Prostate gland (tissue), 2 donors: Measurements from ENCODE around the gene ARHGAP40. TPM values are rescaled to one million over a fixed set of nuclear protein-coding genes. Genes with fewer than 3 reads are reported as not detected.

Experiments used
- DNase-seq: peaks from one replicate; pipeline ENCODE4 v3.0.0-alpha.2; 2019; ENCODE audit warnings: low spot score
- H3K27ac ChIP-seq, 2 donors: fragments of 200-600 bp; sonication (generic); 2 replicates each; pipeline ENCODE4 v1.5.1; 2017 to 2019
- H3K27me3 ChIP-seq: fragments of 200-600 bp; sonication (generic); replicated peaks from 2 replicates; pipeline ENCODE4 v1.5.1; 2019; ENCODE audit not compliant: insufficient read depth
- H3K36me3 ChIP-seq, 2 donors: fragments of 200-600 bp; sonication (generic); 1 replicate in 1 of 2; 2 replicates in 1 of 2; pipeline versions ENCODE4 v1.5.1 to v1.8.1; 2017 to 2019
- H3K4me1 ChIP-seq: fragments of 200-600 bp; sonication (generic); replicated peaks from 2 replicates; pipeline ENCODE4 v1.5.1; 2019
- H3K4me3 ChIP-seq, 2 donors: fragments of 200-600 bp; sonication (generic); 2 replicates each; pipeline ENCODE4 v1.5.1; 2017 to 2019
- H3K9me3 ChIP-seq: fragments of 200-600 bp; sonication (generic); 2 replicates; pipeline ENCODE4 v1.5.1; 2017
- CTCF ChIP-seq, 4 experiments: fragments of 200-600 bp in 2 of 4; fragments of 450-650 bp in 2 of 4; sonication (generic) in 2 of 4; IDR thresholded peaks; 1 replicate in 3 of 4; 2 replicates in 1 of 4; pipeline ENCODE4 v1.5.1; 2016 to 2019; ENCODE audit warnings: antibody characterized with exemption in 4 of 4, mild to moderate bottlenecking in 2 of 4, moderate library complexity in 2 of 4
- POLR2A ChIP-seq: fragments of 450-650 bp; IDR thresholded peaks from one replicate; pipeline ENCODE4 v1.6.1; 2016; ENCODE audit warnings: antibody characterized with exemption, mild to moderate bottlenecking
- POLR2AphosphoS5 ChIP-seq: sonication (generic); formaldehyde crosslinking; IDR thresholded peaks from one replicate; pipeline ENCODE4 v1.6.1; 2017; ENCODE audit warnings: antibody characterized with exemption
- WGBS: methylation state at CpG from one replicate; pipeline ENCODE4 v1.1.5; 2018; 5-methylcytosine and 5-hydroxymethylcytosine counted together
- intact Hi-C: fragments of 100-400 bp; cut with DNase I; formaldehyde crosslinking; loops from one replicate; pipeline ENCODE4 v1.14.2; 2022
- total RNA-seq, 2 donors: library from RNA; depleted of rRNA; stranded (reverse); fragments of >200 nt; gene quantifications; one replicate each; pipeline ENCODE4 v1.1.0, GENCODE V29; 2016

ARHGAP40 gene
- total RNA-seq, 2 donors from 2014 or later = 0.85 to 4.5 TPM

DNA sequence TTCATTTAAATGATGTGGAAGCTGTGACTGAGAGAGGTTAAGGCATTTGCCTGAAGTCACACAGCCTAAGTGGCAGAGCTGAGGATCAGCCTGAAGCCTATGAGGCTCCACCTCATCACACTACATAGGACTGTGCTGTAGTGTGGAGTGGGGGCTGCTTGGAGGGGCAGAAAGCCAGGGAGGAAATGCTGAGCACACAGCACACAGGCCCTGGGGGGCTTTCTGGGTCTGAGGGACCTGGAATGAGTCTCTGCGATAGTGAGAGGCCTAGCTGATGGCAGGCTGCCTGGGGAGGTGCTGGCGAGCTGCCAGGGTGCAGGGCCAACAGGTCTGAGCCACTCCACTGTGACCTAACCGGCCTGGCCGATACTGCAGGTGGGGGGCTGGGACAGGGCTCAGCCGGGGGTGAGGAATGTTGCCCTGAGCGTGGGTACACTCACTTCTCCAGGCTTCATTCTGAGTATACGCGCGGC lies 2.2 kb upstream of the ARHGAP40 start:
- intact Hi-C loops = no loop called here
- TF ChIP-seq POLR2AphosphoS5 (peak; percentile 12), POLR2A (no peak), CTCF (IDR thresholded peaks at IDR 0.05) (no peak)
- DNase-seq = peak; percentile 29
- Histone ChIP-seq H3K27ac (no peak overlapping the region), H3K9me3 (no peaks in the 10 kb centered on the region), H3K4me3 (no peak overlapping the region), H3K27me3 (no peaks in the 10 kb centered on the region), H3K4me1 (no peaks in the 10 kb centered on the region), H3K36me3 (no peaks in the 10 kb centered on the region)
- 22% methylated on average over 9 of the region's 9 CpGs for WGBS

DNA sequence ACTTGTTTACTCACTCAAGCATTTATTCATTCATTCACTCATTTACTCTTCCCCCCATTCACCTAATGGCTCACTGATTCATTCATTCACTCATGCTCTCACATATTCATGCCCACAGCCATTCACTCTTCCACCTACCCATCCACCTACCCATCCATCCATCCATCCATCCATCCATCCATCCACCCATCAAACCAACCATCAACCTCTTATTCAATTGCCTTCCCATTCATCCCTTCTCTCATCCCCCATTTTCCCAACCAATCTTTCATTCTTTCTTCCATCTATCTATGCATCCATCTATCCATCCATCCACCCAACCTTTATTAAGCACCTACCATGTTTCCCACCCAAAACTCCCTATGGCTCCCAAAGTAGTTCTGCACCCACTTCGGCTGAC lies 1.6 kb upstream of the ARHGAP40 start:
- Histone ChIP-seq H3K9me3 (no peaks in the 10 kb centered on the region), H3K27me3 (no peaks in the 10 kb centered on the region), H3K36me3 (no peaks in the 10 kb centered on the region), H3K4me1 (no peaks in the 10 kb centered on the region), H3K27ac (no peak overlapping the region), H3K4me3 (no peak overlapping the region)
- TF ChIP-seq POLR2AphosphoS5 = no peak
- TF ChIP-seq CTCF (IDR thresholded peaks at IDR 0.05) = no peak
- no peak for TF ChIP-seq POLR2A
- 100% methylated on average over 1 of the region's 1 CpG for WGBS
- intact Hi-C loops = no loop called here
- no peak for DNase-seq

DNA sequence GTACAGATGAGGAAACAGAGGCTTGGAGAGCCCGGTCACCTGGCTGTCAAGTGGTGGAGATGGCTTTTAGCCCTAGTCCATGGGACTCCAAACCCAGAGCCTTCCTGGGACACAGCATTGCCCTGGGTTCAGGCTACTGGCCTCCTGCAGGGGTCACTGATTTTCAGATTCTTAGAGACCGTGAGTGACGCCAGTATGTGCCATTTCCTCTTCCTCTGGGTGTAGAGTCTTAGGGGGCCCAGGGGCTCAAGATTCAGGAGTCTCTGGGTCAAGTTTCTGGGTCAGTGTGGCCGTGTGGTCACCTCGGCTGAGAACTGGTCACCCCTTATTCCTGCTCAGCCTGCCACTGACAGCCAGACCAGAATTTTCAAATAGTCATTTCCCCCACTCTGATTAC lies 574 bp downstream of the ARHGAP40 start:
- H3K9me3 ChIP-seq = no peaks in the 10 kb centered on the region
- no peak for TF ChIP-seq POLR2A
- TF ChIP-seq POLR2AphosphoS5 = no peak
- TF ChIP-seq CTCF (IDR thresholded peaks at IDR 0.05) = no peak
- H3K27me3 ChIP-seq = no peaks in the 10 kb centered on the region
- no peaks in the 10 kb centered on the region for H3K4me1 ChIP-seq
- WGBS = 65% methylated on average over 5 of the region's 5 CpGs
- no peak overlapping the region for H3K4me3 ChIP-seq
- no peak for DNase-seq
- no peak overlapping the region for H3K27ac ChIP-seq
- H3K36me3 ChIP-seq = no peaks in the 10 kb centered on the region
- intact Hi-C loops = no loop called here

- no peak for DNase-seq
- WGBS = 79% methylated on average over 3 of the region's 3 CpGs
- Histone ChIP-seq H3K27me3 (no peaks in the 10 kb centered on the region), H3K9me3 (no peaks in the 10 kb centered on the region), H3K27ac (no peak overlapping the region), H3K4me3 (no peak overlapping the region), H3K36me3 (no peaks in the 10 kb centered on the region), H3K4me1 (no peaks in the 10 kb centered on the region)
- TF ChIP-seq POLR2AphosphoS5 (no peak), CTCF (IDR thresholded peaks at IDR 0.05) (no peak), POLR2A (no peak)
- intact Hi-C loops = no loop called here
Observed at GRCh38 chr20:38603286-38603685, 1.7 kb downstream of the ARHGAP40 start.

- no peaks in the 10 kb centered on the region for H3K4me1 ChIP-seq
- no peaks in the 10 kb centered on the region for H3K27me3 ChIP-seq
- H3K9me3 ChIP-seq = no peaks in the 10 kb centered on the region
- TF ChIP-seq POLR2AphosphoS5 = peak; percentile 84
- no peak for TF ChIP-seq POLR2A
- DNase-seq = peak; percentile 89
- H3K36me3 ChIP-seq = no peaks in the 10 kb centered on the region
- intact Hi-C loops = no loop called here
- H3K4me3 ChIP-seq = no peak overlapping the region
- H3K27ac ChIP-seq = no peak overlapping the region
- 18% methylated on average over 4 of the region's 4 CpGs for WGBS
Observed at GRCh38 chr20:38604873-38605303, 3.3 kb downstream of the ARHGAP40 start.
